Activated CD4-positive, alpha-beta T cell treated with anti-CD3 and anti-CD28 coated beads, Interleukin-2, amount 50 U/mL, for 4 hours (primary cell): ENCODE results near the gene SMC1B.
"Not testable (repeated sequence)": the region's sequence is repeated elsewhere in the genome, so short reads cannot be mapped to it uniquely, and the experiment has no call there.

Source experiments
- DNase-seq, 2 experiments: peaks; one replicate each; pipeline ENCODE4 v3.0.0-alpha.2; 2020

The SMC1B gene

GRCh38 chr22:45344334-45344733 is 69.1 kb downstream of the SMC1B start:
- no peak for DNase-seq

- DNase-seq, result no peak
These were observed 70.3 kb downstream of the SMC1B start for GRCh38 chr22:45343143-45343542.

GRCh38 chr22:45341498-45341897 is 71.9 kb downstream of the SMC1B start:
- peak; percentile 39 to 40 for DNase-seq

GRCh38 chr22:45340323-45340722 is 73.1 kb downstream of the SMC1B start:
- no peak for DNase-seq

- no peak for DNase-seq
These were observed 74.6 kb downstream of the SMC1B start for GRCh38 chr22:45338795-45339194.

- DNase-seq, result no peak
These were observed 75.9 kb downstream of the SMC1B start for GRCh38 chr22:45337536-45337935.

GRCh38 chr22:45336971-45337431 is 76.4 kb downstream of the SMC1B start:
- no peak for DNase-seq

GRCh38 chr22:45335854-45336522 is 77.4 kb downstream of the SMC1B start:
- no peak for DNase-seq

GRCh38 chr22:45335021-45335818 is 78.2 kb downstream of the SMC1B start:
- DNase-seq, result no peak

- no peak for DNase-seq
These were observed 78.9 kb downstream of the SMC1B start for GRCh38 chr22:45334528-45334927.

GRCh38 chr22:45334068-45334467 is 79.3 kb downstream of the SMC1B start:
- DNase-seq, result no peak

GRCh38 chr22:45332001-45332400 is 81.4 kb downstream of the SMC1B start:
- no peak for DNase-seq

GRCh38 chr22:45331486-45331885 is 81.9 kb downstream of the SMC1B start:
- DNase-seq, result no peak

- no peak for DNase-seq
These were observed 82.9 kb downstream of the SMC1B start for GRCh38 chr22:45330548-45330947.

GRCh38 chr22:45329530-45329936 is 83.9 kb downstream of the SMC1B start:
- DNase-seq, result no peak

GRCh38 chr22:45328822-45329529 is 84.4 kb downstream of the SMC1B start:
- no peak for DNase-seq

- not testable (repeated sequence) for DNase-seq
These were observed 85.1 kb downstream of the SMC1B start for GRCh38 chr22:45328261-45328660.

GRCh38 chr22:45324311-45324711 is 89.1 kb downstream of the SMC1B start:
- no peak for DNase-seq

- no peak for DNase-seq
These were observed 89.7 kb downstream of the SMC1B start for GRCh38 chr22:45323695-45324094.

- DNase-seq, result no peak
These were observed 90.4 kb downstream of the SMC1B start for GRCh38 chr22:45322873-45323525.

- DNase-seq, result no peak
These were observed 91.6 kb downstream of the SMC1B start for GRCh38 chr22:45321827-45322226.

GRCh38 chr22:45320357-45320976 is 92.9 kb downstream of the SMC1B start:
- no peak for DNase-seq

GRCh38 chr22:45319324-45319685 is 94.1 kb downstream of the SMC1B start:
- DNase-seq, result no peak
